GM21515 (cell line): Measurements from ENCODE around the gene COL9A2.

Source experiments
- ATAC-seq: cut with Tn5 transposase; IDR thresholded peaks from one replicate; pipeline ENCODE4 v1.9.1; 2021; ENCODE audit not compliant: unreplicated experiment

Gene COL9A2

GRCh38 chr1:40318970-40319621 lies 2.0 kb upstream of the COL9A2 start:
- no peak for ATAC-seq

GRCh38 chr1:40318476-40318875 lies 1.4 kb upstream of the COL9A2 start:
- no peak for ATAC-seq

- no peak for ATAC-seq
Observed at GRCh38 chr1:40317394-40318074, 448 bp upstream of the COL9A2 start.

GRCh38 chr1:40315795-40316594 lies 1.1 kb downstream of the COL9A2 start:
- no peak for ATAC-seq

- peak; percentile 40 for ATAC-seq
Observed at GRCh38 chr1:40315239-40315794, 1.8 kb downstream of the COL9A2 start.

- ATAC-seq = no peak
Observed at GRCh38 chr1:40314721-40315238, 2.3 kb downstream of the COL9A2 start.

- ATAC-seq = no peak
Observed at GRCh38 chr1:40313958-40314720, 2.9 kb downstream of the COL9A2 start.

- ATAC-seq = no peak
Observed at GRCh38 chr1:40313329-40313957, 3.6 kb downstream of the COL9A2 start.

GRCh38 chr1:40312238-40313205 lies 4.6 kb downstream of the COL9A2 start:
- peak; percentile 51 for ATAC-seq

- ATAC-seq = no peak
Observed at GRCh38 chr1:40311692-40312091, 5.4 kb downstream of the COL9A2 start.

- ATAC-seq = no peak
Observed at GRCh38 chr1:40310983-40311642, 6.0 kb downstream of the COL9A2 start.

- ATAC-seq = no peak
Observed at GRCh38 chr1:40310129-40310461, 7.0 kb downstream of the COL9A2 start.

GRCh38 chr1:40309374-40310128 lies 7.5 kb downstream of the COL9A2 start:
- ATAC-seq = no peak

- no peak for ATAC-seq
Observed at GRCh38 chr1:40308036-40308727, 8.9 kb downstream of the COL9A2 start.

- ATAC-seq = no peak
Observed at GRCh38 chr1:40307186-40307585, 9.9 kb downstream of the COL9A2 start.

- ATAC-seq = no peak
Observed at GRCh38 chr1:40306296-40306695, 10.8 kb downstream of the COL9A2 start.

GRCh38 chr1:40305871-40306270 lies 11.2 kb downstream of the COL9A2 start:
- no peak for ATAC-seq
